Uterus (tissue), 2 donors: ENCODE measurements around the gene DUSP7.

Experiments used
- CTCF ChIP-seq, 4 experiments: fragments of 200-600 bp in 2 of 4; fragments of 450-650 bp in 2 of 4; sonication (generic) in 2 of 4; IDR thresholded peaks; one replicate each; pipeline ENCODE4 v1.5.1; 2016 to 2019; ENCODE audit warnings: antibody characterized with exemption in 4 of 4, mild to moderate bottlenecking in 2 of 4, moderate library complexity in 1 of 4
- POLR2A ChIP-seq, 2 donors: fragments of 450-650 bp; IDR thresholded peaks; one replicate each; pipeline ENCODE4 v1.6.1; 2016; ENCODE audit warnings: antibody characterized with exemption in 2 of 2, mild to moderate bottlenecking in 1 of 2, moderate library complexity in 1 of 2

GRCh38 chr3:52047295-52047960, 8.9 kb downstream of the DUSP7 start:
- no peak for TF ChIP-seq CTCF (IDR thresholded peaks at IDR 0.05)
- TF ChIP-seq POLR2A (IDR thresholded peaks at IDR 0.05), result no peak
